ENCODE data around the gene ZNF283.

Gene ZNF283

DNA sequence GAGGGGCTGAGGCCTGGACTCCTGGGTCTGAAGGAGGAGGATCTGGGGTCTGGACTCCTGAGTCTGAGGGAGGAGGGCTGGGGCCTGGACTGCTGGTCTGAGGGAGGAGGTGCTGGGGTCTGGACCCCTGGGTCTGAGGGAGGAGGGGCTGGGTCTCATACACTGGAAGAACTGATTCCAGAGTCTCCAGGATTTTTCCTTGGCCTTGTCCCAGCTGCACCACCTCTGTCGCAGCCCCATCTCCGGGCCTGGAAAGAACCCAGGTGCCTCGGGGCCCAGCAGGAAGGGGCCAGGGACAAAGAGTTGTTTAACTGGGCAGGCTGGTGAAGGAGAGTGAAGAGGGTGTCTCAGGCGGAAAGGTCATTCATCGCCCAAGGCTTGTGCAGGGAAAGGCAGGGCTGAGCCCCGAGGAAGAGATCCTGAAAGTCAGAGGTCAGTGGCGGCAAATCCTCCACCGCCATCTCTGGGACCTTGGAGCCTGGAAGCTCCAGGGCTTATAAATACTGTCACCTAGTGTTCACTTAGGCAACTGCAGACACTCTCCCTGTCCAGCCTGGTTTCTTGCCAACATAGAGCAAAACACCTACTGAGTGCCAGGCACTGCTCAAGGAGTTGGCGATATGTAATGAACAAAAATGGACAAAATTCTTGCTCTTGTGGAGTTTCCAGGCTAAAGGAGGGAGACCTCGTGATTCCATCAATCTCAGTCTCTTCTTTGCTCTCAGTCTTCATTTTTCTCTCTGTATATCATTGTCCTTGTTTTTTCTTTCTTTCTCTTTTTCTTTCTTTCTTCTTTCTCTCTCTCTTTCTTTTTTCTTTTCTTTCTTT lies 41.9 kb upstream of the ZNF283 start:
- Histone ChIP-seq H3K27me3 (ENCODE audit: low read depth, low read length) (no peaks in the 10 kb centered on the region), H3K4me1 (ENCODE audit: control insufficient read depth in 1 of 2, insufficient read depth in 2 of 2, low read length in 2 of 2) (peaks cover 5 to 9% of the 10 kb centered on the region in 2 donors), H3K27ac (ENCODE audit: low read length) (no peak overlapping the region), H3K9me3 (ENCODE audit: control insufficient read depth in 1 of 2, low read length in 2 of 2) (no peaks in the 10 kb centered on the region), H3K36me3 (ENCODE audit: control insufficient read depth in 1 of 2, insufficient read depth in 2 of 2, low read length in 2 of 2) (no peaks in the 10 kb centered on the region), H3K4me3 (ENCODE audit: low read depth in 1 of 2, low read length in 2 of 2) (no peak overlapping the region)

DNA sequence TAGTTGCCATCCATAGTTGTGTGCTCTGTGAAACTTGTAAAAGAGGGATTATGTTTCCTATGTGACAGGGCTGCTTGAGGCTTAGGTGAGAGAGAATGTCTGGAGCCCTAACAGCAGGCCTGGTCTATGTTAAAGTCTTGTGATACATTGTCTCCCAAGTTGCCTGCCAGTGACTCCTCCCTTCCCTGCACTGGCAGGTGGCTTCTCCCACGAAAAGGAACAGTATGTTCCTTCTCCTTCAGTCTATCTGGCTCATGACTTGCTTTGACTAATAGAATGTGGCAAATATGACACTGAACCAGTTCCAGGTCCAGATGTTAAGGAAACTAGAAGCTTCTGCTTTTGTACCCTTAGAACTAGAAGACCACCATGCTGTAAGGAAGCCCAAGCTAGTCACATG lies 40.5 kb upstream of the ZNF283 start:
- no peaks in the 10 kb centered on the region for H3K27me3 ChIP-seq (ENCODE audit: low read depth, low read length)
- peaks cover 5 to 9% of the 10 kb centered on the region in 2 donors for H3K4me1 ChIP-seq (ENCODE audit: control insufficient read depth in 1 of 2, insufficient read depth in 2 of 2, low read length in 2 of 2)
- no peaks in the 10 kb centered on the region for H3K9me3 ChIP-seq (ENCODE audit: control insufficient read depth in 1 of 2, low read length in 2 of 2)
- no peaks in the 10 kb centered on the region for H3K36me3 ChIP-seq (ENCODE audit: control insufficient read depth in 1 of 2, insufficient read depth in 2 of 2, low read length in 2 of 2)
- H3K27ac ChIP-seq (ENCODE audit: low read length), result no peak overlapping the region
- no peak overlapping the region for H3K4me3 ChIP-seq (ENCODE audit: low read depth in 1 of 2, low read length in 2 of 2)

- no peak overlapping the region for H3K27ac ChIP-seq (ENCODE audit: low read length)
- H3K36me3 ChIP-seq (ENCODE audit: control insufficient read depth in 1 of 2, insufficient read depth in 2 of 2, low read length in 2 of 2), result no peaks in the 10 kb centered on the region
- no peaks in the 10 kb centered on the region for H3K27me3 ChIP-seq (ENCODE audit: low read depth, low read length)
- H3K4me1 ChIP-seq (ENCODE audit: control insufficient read depth in 1 of 2, insufficient read depth in 2 of 2, low read length in 2 of 2), result peaks cover 4 to 9% of the 10 kb centered on the region in 2 donors
- no peaks in the 10 kb centered on the region for H3K9me3 ChIP-seq (ENCODE audit: control insufficient read depth in 1 of 2, low read length in 2 of 2)
- no peak overlapping the region for H3K4me3 ChIP-seq (ENCODE audit: low read depth in 1 of 2, low read length in 2 of 2)
Measured at GRCh38 chr19:43789029-43789428, 38.1 kb upstream of the ZNF283 start.

DNA sequence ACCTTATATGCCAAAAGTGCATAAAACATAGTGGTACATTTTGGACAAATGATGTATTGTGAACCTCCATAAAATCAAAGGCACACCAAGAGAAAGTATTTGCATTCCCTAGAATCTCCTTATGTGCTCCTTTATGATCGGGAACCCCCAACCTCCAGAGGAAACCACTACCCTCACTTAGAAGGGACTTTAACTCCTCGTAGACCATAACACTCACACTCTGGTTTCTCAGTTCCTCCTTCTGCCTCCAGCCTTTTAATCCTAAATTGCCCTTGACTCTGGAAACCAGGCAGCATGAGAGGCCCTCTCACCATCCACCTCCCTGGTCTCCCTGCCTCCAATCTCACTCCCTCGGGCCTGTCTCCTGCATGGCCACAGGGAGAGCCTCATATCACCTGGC lies 36.5 kb upstream of the ZNF283 start:
- Histone ChIP-seq H3K27ac (ENCODE audit: low read length) (no peak overlapping the region), H3K4me1 (ENCODE audit: control insufficient read depth in 1 of 2, insufficient read depth in 2 of 2, low read length in 2 of 2) (no peaks in the 10 kb centered on the region), H3K9me3 (ENCODE audit: control insufficient read depth in 1 of 2, low read length in 2 of 2) (peaks cover 0 to under 1% of the 10 kb centered on the region in 2 donors), H3K27me3 (ENCODE audit: low read depth, low read length) (no peaks in the 10 kb centered on the region), H3K36me3 (ENCODE audit: control insufficient read depth in 1 of 2, insufficient read depth in 2 of 2, low read length in 2 of 2) (no peaks in the 10 kb centered on the region), H3K4me3 (ENCODE audit: low read depth in 1 of 2, low read length in 2 of 2) (no peak overlapping the region)

GRCh38 chr19:43797118-43797517 lies 30.0 kb upstream of the ZNF283 start:
- no peaks in the 10 kb centered on the region for H3K36me3 ChIP-seq (ENCODE audit: control insufficient read depth in 1 of 2, insufficient read depth in 2 of 2, low read length in 2 of 2)
- H3K4me1 ChIP-seq (ENCODE audit: control insufficient read depth in 1 of 2, insufficient read depth in 2 of 2, low read length in 2 of 2), result peaks cover 0 to 8% of the 10 kb centered on the region in 2 donors
- H3K27me3 ChIP-seq (ENCODE audit: low read depth, low read length), result no peaks in the 10 kb centered on the region
- no peak overlapping the region for H3K27ac ChIP-seq (ENCODE audit: low read length)
- no peak overlapping the region for H3K4me3 ChIP-seq (ENCODE audit: low read depth in 1 of 2, low read length in 2 of 2)
- peaks cover 0 to 7% of the 10 kb centered on the region in 2 donors for H3K9me3 ChIP-seq (ENCODE audit: control insufficient read depth in 1 of 2, low read length in 2 of 2)

- Histone ChIP-seq H3K9me3 (ENCODE audit: control insufficient read depth in 1 of 2, low read length in 2 of 2) (peaks cover 0 to 7% of the 10 kb centered on the region in 2 donors), H3K4me1 (ENCODE audit: control insufficient read depth in 1 of 2, insufficient read depth in 2 of 2, low read length in 2 of 2) (peaks cover 0 to 8% of the 10 kb centered on the region in 2 donors), H3K36me3 (ENCODE audit: control insufficient read depth in 1 of 2, insufficient read depth in 2 of 2, low read length in 2 of 2) (no peaks in the 10 kb centered on the region), H3K27me3 (ENCODE audit: low read depth, low read length) (no peaks in the 10 kb centered on the region), H3K27ac (ENCODE audit: low read length) (no peak overlapping the region), H3K4me3 (ENCODE audit: low read depth in 1 of 2, low read length in 2 of 2) (no peak overlapping the region)
Measured at GRCh38 chr19:43797556-43797955, 29.6 kb upstream of the ZNF283 start.

- peak overlapping the region; percentile 59 to 76 for H3K4me3 ChIP-seq (ENCODE audit: low read depth in 1 of 2, low read length in 2 of 2)
- H3K9me3 ChIP-seq (ENCODE audit: control insufficient read depth in 1 of 2, low read length in 2 of 2), result peaks cover 0 to 7% of the 10 kb centered on the region in 2 donors
- peaks cover 0 to 8% of the 10 kb centered on the region in 2 donors for H3K4me1 ChIP-seq (ENCODE audit: control insufficient read depth in 1 of 2, insufficient read depth in 2 of 2, low read length in 2 of 2)
- H3K27me3 ChIP-seq (ENCODE audit: low read depth, low read length), result no peaks in the 10 kb centered on the region
- no peaks in the 10 kb centered on the region for H3K36me3 ChIP-seq (ENCODE audit: control insufficient read depth in 1 of 2, insufficient read depth in 2 of 2, low read length in 2 of 2)
- H3K27ac ChIP-seq (ENCODE audit: low read length), result no peak overlapping the region
Measured at GRCh38 chr19:43798026-43798545, 29.0 kb upstream of the ZNF283 start.

- peak overlapping the region; percentile 59 to 76 for H3K4me3 ChIP-seq (ENCODE audit: low read depth in 1 of 2, low read length in 2 of 2)
- H3K36me3 ChIP-seq (ENCODE audit: control insufficient read depth in 1 of 2, insufficient read depth in 2 of 2, low read length in 2 of 2), result no peaks in the 10 kb centered on the region
- peaks cover 0 to 7% of the 10 kb centered on the region in 2 donors for H3K9me3 ChIP-seq (ENCODE audit: control insufficient read depth in 1 of 2, low read length in 2 of 2)
- H3K4me1 ChIP-seq (ENCODE audit: control insufficient read depth in 1 of 2, insufficient read depth in 2 of 2, low read length in 2 of 2), result peaks cover 0 to 8% of the 10 kb centered on the region in 2 donors
- H3K27me3 ChIP-seq (ENCODE audit: low read depth, low read length), result no peaks in the 10 kb centered on the region
- H3K27ac ChIP-seq (ENCODE audit: low read length), result no peak overlapping the region
Measured at GRCh38 chr19:43798546-43799409, 28.3 kb upstream of the ZNF283 start.

- H3K36me3 ChIP-seq (ENCODE audit: control insufficient read depth in 1 of 2, insufficient read depth in 2 of 2, low read length in 2 of 2), result no peaks in the 10 kb centered on the region
- H3K4me3 ChIP-seq (ENCODE audit: low read depth in 1 of 2, low read length in 2 of 2), result peak overlapping the region in 1 of 2 donors; percentile 76
- no peak overlapping the region for H3K27ac ChIP-seq (ENCODE audit: low read length)
- H3K9me3 ChIP-seq (ENCODE audit: control insufficient read depth in 1 of 2, low read length in 2 of 2), result peaks cover 0 to 7% of the 10 kb centered on the region in 2 donors
- H3K4me1 ChIP-seq (ENCODE audit: control insufficient read depth in 1 of 2, insufficient read depth in 2 of 2, low read length in 2 of 2), result peaks cover 0 to 8% of the 10 kb centered on the region in 2 donors
- H3K27me3 ChIP-seq (ENCODE audit: low read depth, low read length), result no peaks in the 10 kb centered on the region
Measured at GRCh38 chr19:43799502-43800142, 27.5 kb upstream of the ZNF283 start.

DNA sequence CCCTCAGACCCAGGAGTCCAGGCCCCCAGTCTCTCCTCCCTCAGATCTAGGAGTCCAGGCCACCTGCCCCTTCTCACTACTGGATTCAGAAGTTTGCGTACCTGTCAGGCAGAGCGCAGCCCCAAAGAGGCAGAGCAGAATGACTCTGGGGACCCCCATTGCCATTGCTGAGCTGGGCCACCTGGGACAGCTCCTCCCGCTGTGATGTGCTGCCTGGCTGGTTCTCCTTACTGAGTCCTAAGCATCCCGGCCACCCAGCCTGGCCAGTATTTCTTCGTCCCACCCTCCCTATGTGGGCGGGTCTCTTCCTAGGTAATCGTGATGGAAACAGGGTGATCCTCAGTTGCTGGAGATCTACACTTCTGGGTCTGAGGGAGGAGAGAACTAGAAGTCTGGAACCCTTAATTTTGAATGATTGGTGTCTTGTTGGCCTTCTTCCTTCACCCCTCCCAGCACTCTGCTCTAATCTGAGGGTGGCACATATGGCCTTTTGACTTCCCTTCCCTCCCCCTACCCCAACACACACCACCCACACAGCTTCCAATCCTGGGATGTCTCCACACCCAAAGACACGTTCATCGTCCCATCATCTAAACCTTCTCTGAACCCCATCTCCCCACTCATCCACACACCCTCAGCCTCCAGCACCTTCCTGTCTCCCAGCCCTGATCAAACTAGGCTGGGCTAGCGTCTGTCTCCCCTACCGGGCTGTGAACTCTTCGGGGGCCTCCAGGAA lies 24.7 kb upstream of the ZNF283 start, which contains the start of gene LYPD5:
TSS of gene LYPD5 (minus strand) at position 232 of the 736 bp plus-strand sequence. CDS start at position 165, 67 bp downstream.
- Histone ChIP-seq H3K4me1 (ENCODE audit: control insufficient read depth in 1 of 2, insufficient read depth in 2 of 2, low read length in 2 of 2) (peaks cover 0 to 8% of the 10 kb centered on the region in 2 donors), H3K27me3 (ENCODE audit: low read depth, low read length) (no peaks in the 10 kb centered on the region), H3K27ac (ENCODE audit: low read length) (no peak within 1 kb of the TSS), H3K4me3 (ENCODE audit: low read depth in 1 of 2, low read length in 2 of 2) (no peak within 1 kb of the TSS), H3K36me3 (ENCODE audit: control insufficient read depth in 1 of 2, insufficient read depth in 2 of 2, low read length in 2 of 2) (no peaks in the 10 kb centered on the region), H3K9me3 (ENCODE audit: control insufficient read depth in 1 of 2, low read length in 2 of 2) (no peaks in the 10 kb centered on the region)
